ENCODE measurements around the gene TMEM198. TPM values are rescaled to one million over a fixed set of nuclear protein-coding genes. Genes with fewer than 3 reads are reported as not detected.

The TMEM198 gene
- total RNA-seq, 1 experiment from 2014 or later, result 2.3 TPM

GRCh38 chr2:219569635-219570034 is 25.8 kb downstream of the TMEM198 start:
- in situ Hi-C loops (cut with HindIII; ENCODE audit: low pct_unique_long_range_greater_than_20kb, low sequenced_read_pairs), result no loop called here
- Histone ChIP-seq H3K9me3 (ENCODE audit: control insufficient read depth, insufficient read depth, low read depth, low read length) (no peaks in the 10 kb centered on the region), H3K36me3 (ENCODE audit: control insufficient read depth, insufficient read depth, low read length) (no peaks in the 10 kb centered on the region), H3K4me1 (ENCODE audit: control insufficient read depth, insufficient read depth, low read length) (peaks cover 16% of the 10 kb centered on the region), H3K27ac (ENCODE audit: low read length) (0 out of 2 replicates have a peak overlapping the region, but pooled peaks have one; percentile 23), H3K4me3 (ENCODE audit: low read depth in 2 of 2, low read length in 2 of 2) (peak overlapping the region in 1 of 2 experiments; percentile 49; a peak in 3 of 4 replicates), H3K27me3 (ENCODE audit: control insufficient read depth, insufficient read depth, low read length) (no peaks in the 10 kb centered on the region)
- DNase-seq (ENCODE audit: low read depth, low spot score) (no peak), ATAC-seq (no peak)
- intact Hi-C loops (cut with micrococcal nuclease; ENCODE audit: unreplicated experiment), result no loop called here
- ChIA-PET CTCF (interaction anchor here (0.5 kb wide), 1 partner anchor 9 kb away, joined by 6 read pairs; no protein-coding TSS in a partner anchor), POLR2A (no interaction called here)
- no TSS peak for BruUV-seq (replicated peaks)
- TF ChIP-seq REST (IDR thresholded peaks at IDR 0.05; ENCODE audit: insufficient read depth in 1 of 2, low read depth in 2 of 2, low read length in 1 of 2), result no peak
- TF ChIP-seq SIN3A (IDR thresholded peaks at IDR 0.05; ENCODE audit: borderline replicate concordance, insufficient read depth, low read depth, low read length), result no peak
- no peak for TF ChIP-seq TCF7L2 (IDR thresholded peaks at IDR 0.05; ENCODE audit: low read depth, low read length)
- no peak for TF ChIP-seq POLR2AphosphoS5 (IDR thresholded peaks at IDR 0.05; ENCODE audit: low read depth, low read length)
- TF ChIP-seq CTCF (IDR thresholded peaks at IDR 0.05), result no peak

- Histone ChIP-seq H3K27me3 (ENCODE audit: control insufficient read depth, insufficient read depth, low read length) (no peaks in the 10 kb centered on the region), H3K36me3 (ENCODE audit: control insufficient read depth, insufficient read depth, low read length) (no peaks in the 10 kb centered on the region), H3K27ac (ENCODE audit: low read length) (0 out of 2 replicates have a peak overlapping the region, but pooled peaks have one; percentile 23), H3K4me1 (ENCODE audit: control insufficient read depth, insufficient read depth, low read length) (peaks cover 16% of the 10 kb centered on the region), H3K4me3 (ENCODE audit: low read depth in 2 of 2, low read length in 2 of 2) (peak overlapping the region; percentile 49), H3K9me3 (ENCODE audit: control insufficient read depth, insufficient read depth, low read depth, low read length) (no peaks in the 10 kb centered on the region)
- TF ChIP-seq REST (IDR thresholded peaks at IDR 0.05; ENCODE audit: insufficient read depth in 1 of 2, low read depth in 2 of 2, low read length in 1 of 2), result no peak
- no peak for TF ChIP-seq SIN3A (IDR thresholded peaks at IDR 0.05; ENCODE audit: borderline replicate concordance, insufficient read depth, low read depth, low read length)
- no peak for TF ChIP-seq POLR2AphosphoS5 (IDR thresholded peaks at IDR 0.05; ENCODE audit: low read depth, low read length)
- no peak for TF ChIP-seq TCF7L2 (IDR thresholded peaks at IDR 0.05; ENCODE audit: low read depth, low read length)
- TF ChIP-seq CTCF (IDR thresholded peaks at IDR 0.05), result no peak
- BruUV-seq (replicated peaks), result no TSS peak
- no peak for DNase-seq (ENCODE audit: low read depth, low spot score)
- intact Hi-C loops (cut with micrococcal nuclease; ENCODE audit: unreplicated experiment), result no loop called here
- ATAC-seq, result peak; percentile 79
- ChIA-PET POLR2A (interaction anchor here (0.6 kb wide), 1 partner anchor 324 kb away, joined by 8 read pairs; no protein-coding TSS in a partner anchor), CTCF (interaction anchor here (1.2 kb wide), 1 partner anchor 10 kb away, joined by 3 read pairs; no protein-coding TSS in a partner anchor)
- in situ Hi-C loops (cut with HindIII; ENCODE audit: low pct_unique_long_range_greater_than_20kb, low sequenced_read_pairs), result no loop called here
Measured at GRCh38 chr2:219570194-219570923, 26.5 kb downstream of the TMEM198 start.
